HepG2 (cell line): Measurements from ENCODE around the gene ELP4. TPM values are rescaled to one million over a fixed set of nuclear protein-coding genes. Genes with fewer than 3 reads are reported as not detected.

Experiments used
- polyA plus RNA-seq, 8 experiments: library from polyadenylated mRNA; depleted of rRNA in 3 of 8; stranded (reverse) in 7 of 8; unstranded in 1 of 8; fragments of >200 nt; fragmentation: Illumina TruSeq in 4 of 8; extraction: Trizol in 4 of 8; gene quantifications; 2 replicates each; pipeline versions ENCODE4 v1.2.1 to v1.2.3, GENCODE V29; 2011 to 2016; ENCODE audit warnings: low read depth in 4 of 8, missing spikeins in 1 of 8, mixed read lengths in 1 of 8; ENCODE audit not compliant: insufficient read depth in 1 of 8
- total RNA-seq, 5 experiments: library from RNA; depleted of rRNA; stranded (reverse); fragments of >200 nt; fragmentation: Illumina TruSeq; extraction: Trizol; gene quantifications; 2 replicates each; pipeline ENCODE4 v1.2.3, GENCODE V29; 2016; ENCODE audit warnings: low read depth in 1 of 5

The ELP4 gene
- total and polyA plus RNA-seq, 2 of the 13 experiments (the other 11 are each of a cell fraction or from before 2014, with no cell fraction given), result 12.8 to 19.1 TPM

Other genes with a start within 250 kb of the ELP4 start
- gene DCDC1, start 140.0 kb upstream of the ELP4 start, total RNA-seq (2016; rRNA removed; fragmentation: Illumina TruSeq; extraction: Trizol), result 0.24 and 0.27 TPM in 2 replicates
- 0.12 and 0.13 TPM in 2 replicates for gene DCDC1, start 140.0 kb upstream of the ELP4 start, polyA plus RNA-seq (2011; rRNA removed)
- gene DNAJC24, start 139.9 kb upstream of the ELP4 start, total RNA-seq (2016; rRNA removed; fragmentation: Illumina TruSeq; extraction: Trizol), result 12.0 and 13.7 TPM in 2 replicates
- gene DNAJC24, start 139.9 kb upstream of the ELP4 start, polyA plus RNA-seq (2011; rRNA removed), result 8.8 and 10.5 TPM in 2 replicates
- 51.8 and 57.9 TPM in 2 replicates for gene IMMP1L, start 145 bp upstream of the ELP4 start, total RNA-seq (2016; rRNA removed; fragmentation: Illumina TruSeq; extraction: Trizol)
- gene IMMP1L, start 145 bp upstream of the ELP4 start, polyA plus RNA-seq (2011; rRNA removed), result 26.1 and 42.4 TPM in 2 replicates